ENCODE results near the gene GPR65.

GPR65 gene

GRCh38 chr14:88025313-88025712 lies 20.4 kb downstream of the GPR65 start:
- H3K79me2 ChIP-seq (ENCODE audit: insufficient read depth, low read length), result no peaks in the 10 kb centered on the region
- H2AFZ ChIP-seq (ENCODE audit: low read length), result 0 out of 2 replicates have a peak overlapping the region, but pooled peaks have one; percentile 13
- TF ChIP-seq CTCF (conservative IDR thresholded peaks at IDR 0.05; ENCODE audit: low read length), result no peak
- no peak for TF ChIP-seq EZH2phosphoT487 (IDR thresholded peaks at IDR 0.05; ENCODE audit: borderline replicate concordance)
- H3K9ac ChIP-seq (ENCODE audit: low read depth, low read length, poor library complexity, severe bottlenecking), result no peak overlapping the region
- H3K4me1 ChIP-seq (ENCODE audit: insufficient read depth, low read length, poor library complexity, severe bottlenecking), result peaks cover 40% of the 10 kb centered on the region
- no peaks in the 10 kb centered on the region for H3F3A ChIP-seq (ENCODE audit: low read depth)
- no peak overlapping the region for H3K4me3 ChIP-seq (ENCODE audit: low read length, poor library complexity, severe bottlenecking)
- no peaks in the 10 kb centered on the region for H3K36me3 ChIP-seq (ENCODE audit: insufficient read depth, low read length)
- H3K9me3 ChIP-seq (ENCODE audit: insufficient read depth, low read depth, low read length), result no peaks in the 10 kb centered on the region
- H4K20me1 ChIP-seq (ENCODE audit: insufficient read depth, low read length, poor library complexity, severe bottlenecking), result no peaks in the 10 kb centered on the region
- no peak overlapping the region for H3K4me2 ChIP-seq (ENCODE audit: low read depth, low read length, poor library complexity, severe bottlenecking)
- no peaks in the 10 kb centered on the region for H3K9me2 ChIP-seq (replicated peaks; ENCODE audit: low read depth, low read length)
- no peaks in the 10 kb centered on the region for H3K27me3 ChIP-seq (ENCODE audit: insufficient read depth, low read length, poor library complexity, severe bottlenecking)

GRCh38 chr14:88026890-88027289 lies 22.0 kb downstream of the GPR65 start:
- peak overlapping the region; percentile 35 for H3K4me3 ChIP-seq (ENCODE audit: low read length, poor library complexity, severe bottlenecking)
- peak overlapping the region; percentile 95 for H2AFZ ChIP-seq (ENCODE audit: low read length)
- H3K36me3 ChIP-seq (ENCODE audit: insufficient read depth, low read length), result no peaks in the 10 kb centered on the region
- H3K79me2 ChIP-seq (ENCODE audit: insufficient read depth, low read length), result no peaks in the 10 kb centered on the region
- H3K9ac ChIP-seq (ENCODE audit: low read depth, low read length, poor library complexity, severe bottlenecking), result no peak overlapping the region
- no peaks in the 10 kb centered on the region for H3F3A ChIP-seq (ENCODE audit: low read depth)
- H4K20me1 ChIP-seq (ENCODE audit: insufficient read depth, low read length, poor library complexity, severe bottlenecking), result no peaks in the 10 kb centered on the region
- H3K9me3 ChIP-seq (ENCODE audit: insufficient read depth, low read depth, low read length), result no peaks in the 10 kb centered on the region
- no peaks in the 10 kb centered on the region for H3K9me2 ChIP-seq (replicated peaks; ENCODE audit: low read depth, low read length)
- peaks cover 43% of the 10 kb centered on the region for H3K4me1 ChIP-seq (ENCODE audit: insufficient read depth, low read length, poor library complexity, severe bottlenecking)
- H3K4me2 ChIP-seq (ENCODE audit: low read depth, low read length, poor library complexity, severe bottlenecking), result peak overlapping the region; percentile 46
- H3K27me3 ChIP-seq (ENCODE audit: insufficient read depth, low read length, poor library complexity, severe bottlenecking), result no peaks in the 10 kb centered on the region
- no peak for TF ChIP-seq EZH2phosphoT487 (IDR thresholded peaks at IDR 0.05; ENCODE audit: borderline replicate concordance)
- TF ChIP-seq CTCF (conservative IDR thresholded peaks at IDR 0.05; ENCODE audit: low read length), result no peak

GRCh38 chr14:88029500-88029899 lies 24.6 kb downstream of the GPR65 start:
- TF ChIP-seq EZH2phosphoT487 (IDR thresholded peaks at IDR 0.05; ENCODE audit: borderline replicate concordance), result no peak
- no peak for TF ChIP-seq CTCF (conservative IDR thresholded peaks at IDR 0.05; ENCODE audit: low read length)
- no peak overlapping the region for H3K4me2 ChIP-seq (ENCODE audit: low read depth, low read length, poor library complexity, severe bottlenecking)
- H3K79me2 ChIP-seq (ENCODE audit: insufficient read depth, low read length), result no peaks in the 10 kb centered on the region
- no peak overlapping the region for H3K9ac ChIP-seq (ENCODE audit: low read depth, low read length, poor library complexity, severe bottlenecking)
- H3K36me3 ChIP-seq (ENCODE audit: insufficient read depth, low read length), result no peaks in the 10 kb centered on the region
- H3K4me1 ChIP-seq (ENCODE audit: insufficient read depth, low read length, poor library complexity, severe bottlenecking), result peaks cover 26% of the 10 kb centered on the region
- H3F3A ChIP-seq (ENCODE audit: low read depth), result no peaks in the 10 kb centered on the region
- H4K20me1 ChIP-seq (ENCODE audit: insufficient read depth, low read length, poor library complexity, severe bottlenecking), result no peaks in the 10 kb centered on the region
- H3K4me3 ChIP-seq (ENCODE audit: low read length, poor library complexity, severe bottlenecking), result no peak overlapping the region
- H2AFZ ChIP-seq (ENCODE audit: low read length), result no peak overlapping the region
- H3K9me3 ChIP-seq (ENCODE audit: insufficient read depth, low read depth, low read length), result no peaks in the 10 kb centered on the region
- H3K27me3 ChIP-seq (ENCODE audit: insufficient read depth, low read length, poor library complexity, severe bottlenecking), result no peaks in the 10 kb centered on the region
- no peaks in the 10 kb centered on the region for H3K9me2 ChIP-seq (replicated peaks; ENCODE audit: low read depth, low read length)
